Keratinocyte (primary cell): ENCODE results near the gene TMTC2.

Experiments used
- EZH2 ChIP-seq: IDR thresholded peaks from one replicate; pipeline ENCODE4 v1.6.1; 2012; ENCODE audit warnings: inconsistent platforms, mild to moderate bottlenecking, low read length, moderate library complexity
- TF ChIP-seq, protein P1 (sequence below), 3 experiments: IDR thresholded peaks in 1 of 3; conservative IDR thresholded peaks in 1 of 3; optimal IDR thresholded peaks in 1 of 3; 2 replicates in 2 of 3; 3 replicates in 1 of 3; pipeline versions ENCODE3 to v1.5.1; 2011; ENCODE audit warnings: low read length in 3 of 3, mild to moderate bottlenecking in 3 of 3, moderate library complexity in 2 of 3, control low read depth in 1 of 3, inconsistent platforms in 1 of 3; ENCODE audit not compliant: insufficient read depth in 2 of 3; ENCODE audit errors: extremely low read depth in 1 of 3

DNA sequence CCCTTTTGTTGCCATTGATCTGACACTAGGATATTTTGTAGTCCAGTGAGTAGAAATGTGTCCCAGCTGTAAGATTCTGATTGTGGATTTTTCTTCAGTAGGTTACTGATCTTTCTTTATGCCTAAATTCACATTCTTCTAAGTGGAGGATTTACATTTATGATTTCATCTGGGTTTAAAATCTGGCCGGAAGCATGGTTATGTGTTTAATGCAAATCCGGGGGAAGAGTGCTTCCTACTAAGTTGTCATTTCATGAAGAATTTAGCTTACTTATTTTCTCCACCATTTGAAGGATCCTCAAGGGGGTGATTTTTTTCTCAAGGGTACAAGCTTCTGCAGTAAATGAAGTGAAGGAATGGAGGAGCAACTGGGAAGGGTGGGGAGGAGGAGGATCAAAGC is 96.7 kb downstream of the TMTC2 start:
- TF ChIP-seq, protein P1, sequence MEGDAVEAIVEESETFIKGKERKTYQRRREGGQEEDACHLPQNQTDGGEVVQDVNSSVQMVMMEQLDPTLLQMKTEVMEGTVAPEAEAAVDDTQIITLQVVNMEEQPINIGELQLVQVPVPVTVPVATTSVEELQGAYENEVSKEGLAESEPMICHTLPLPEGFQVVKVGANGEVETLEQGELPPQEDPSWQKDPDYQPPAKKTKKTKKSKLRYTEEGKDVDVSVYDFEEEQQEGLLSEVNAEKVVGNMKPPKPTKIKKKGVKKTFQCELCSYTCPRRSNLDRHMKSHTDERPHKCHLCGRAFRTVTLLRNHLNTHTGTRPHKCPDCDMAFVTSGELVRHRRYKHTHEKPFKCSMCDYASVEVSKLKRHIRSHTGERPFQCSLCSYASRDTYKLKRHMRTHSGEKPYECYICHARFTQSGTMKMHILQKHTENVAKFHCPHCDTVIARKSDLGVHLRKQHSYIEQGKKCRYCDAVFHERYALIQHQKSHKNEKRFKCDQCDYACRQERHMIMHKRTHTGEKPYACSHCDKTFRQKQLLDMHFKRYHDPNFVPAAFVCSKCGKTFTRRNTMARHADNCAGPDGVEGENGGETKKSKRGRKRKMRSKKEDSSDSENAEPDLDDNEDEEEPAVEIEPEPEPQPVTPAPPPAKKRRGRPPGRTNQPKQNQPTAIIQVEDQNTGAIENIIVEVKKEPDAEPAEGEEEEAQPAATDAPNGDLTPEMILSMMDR (optimal IDR thresholded peaks at IDR 0.05 in 1 of 3, IDR thresholded peaks at IDR 0.05 in 1 of 3, conservative IDR thresholded peaks at IDR 0.05 in 1 of 3; ENCODE audit: extremely low read depth in 1 of 3, insufficient read depth in 2 of 3, low read length in 3 of 3) = no peak
- TF ChIP-seq EZH2 = no peak
